Lower leg skin (tissue), 4 donors: Measurements from ENCODE around the gene SLC25A48. TPM values are rescaled to one million over a fixed set of nuclear protein-coding genes. Genes with fewer than 3 reads are reported as not detected.

ENCODE experiments used
- DNase-seq, 2 donors: peaks; one replicate each; pipeline ENCODE4 v3.0.0-alpha.2; 2019; ENCODE audit warnings: low spot score in 2 of 2
- H3K4me3 ChIP-seq: fragments of 200-600 bp; sonication (generic); 2 replicates; pipeline ENCODE4 v1.5.1; 2017; ENCODE audit warnings: mild to moderate bottlenecking, low read depth; ENCODE audit not compliant: poor library complexity, severe bottlenecking
- CTCF ChIP-seq, 3 donors: fragments of 450-650 bp; IDR thresholded peaks; one replicate each; pipeline ENCODE4 v1.5.1; 2016; ENCODE audit warnings: antibody characterized with exemption in 3 of 3, mild to moderate bottlenecking in 3 of 3, moderate library complexity in 2 of 3
- POLR2A ChIP-seq, 2 donors: fragments of 450-650 bp; IDR thresholded peaks; one replicate each; pipeline ENCODE4 v1.6.1; 2016 to 2017; ENCODE audit warnings: antibody characterized with exemption in 2 of 2, mild to moderate bottlenecking in 1 of 2, moderate library complexity in 1 of 2
- WGBS, 2 donors: methylation state at CpG; one replicate each; pipeline ENCODE4 v1.1.5; 2018; 5-methylcytosine and 5-hydroxymethylcytosine counted together
- intact Hi-C: fragments of 100-400 bp; cut with DNase I; formaldehyde crosslinking; loops from one replicate; pipeline ENCODE4 v1.15.0; 2023; ENCODE audit warnings: low total_unique reads
- total RNA-seq, 4 donors: library from RNA; depleted of rRNA; stranded (reverse); fragments of >200 nt; gene quantifications; one replicate each; pipeline ENCODE4 v1.1.0, GENCODE V29; 2016

SLC25A48 gene
- total RNA-seq, 4 donors from 2014 or later = 0.80 to 7.6 (median 1.7) TPM

GRCh38 chr5:135867599-135867998 is 33.1 kb downstream of the SLC25A48 start:
- no peak overlapping the region for H3K4me3 ChIP-seq
- no peak for DNase-seq
- intact Hi-C loops = no loop called here
- TF ChIP-seq CTCF (IDR thresholded peaks at IDR 0.05) (no peak), POLR2A (IDR thresholded peaks at IDR 0.05) (no peak)

GRCh38 chr5:135868681-135869080 is 34.2 kb downstream of the SLC25A48 start:
- H3K4me3 ChIP-seq = no peak overlapping the region
- DNase-seq = no peak
- intact Hi-C loops = no loop called here
- TF ChIP-seq POLR2A (IDR thresholded peaks at IDR 0.05) = no peak
- TF ChIP-seq CTCF (IDR thresholded peaks at IDR 0.05) = no peak
- 70 to 85% methylated on average over 2 of the region's 2 CpGs for WGBS, 2 donors

- intact Hi-C loops = no loop called here
- H3K4me3 ChIP-seq = no peak overlapping the region
- WGBS, 2 donors = 80 to 88% methylated on average over 2 of the region's 2 CpGs
- DNase-seq = no peak
- TF ChIP-seq CTCF (IDR thresholded peaks at IDR 0.05) = no peak
- no peak for TF ChIP-seq POLR2A (IDR thresholded peaks at IDR 0.05)
Observed at GRCh38 chr5:135869276-135869675, 34.8 kb downstream of the SLC25A48 start.

GRCh38 chr5:135869935-135870334 is 35.5 kb downstream of the SLC25A48 start:
- WGBS, 2 donors = 76 to 93% methylated on average over 3 of the region's 3 CpGs
- TF ChIP-seq CTCF (IDR thresholded peaks at IDR 0.05) = no peak
- no peak for TF ChIP-seq POLR2A (IDR thresholded peaks at IDR 0.05)
- DNase-seq = no peak
- no peak overlapping the region for H3K4me3 ChIP-seq
- intact Hi-C loops = no loop called here

GRCh38 chr5:135871268-135871915 is 36.9 kb downstream of the SLC25A48 start:
- no peak for TF ChIP-seq POLR2A (IDR thresholded peaks at IDR 0.05)
- no peak for TF ChIP-seq CTCF (IDR thresholded peaks at IDR 0.05)
- intact Hi-C loops = no loop called here
- no peak overlapping the region for H3K4me3 ChIP-seq
- no peak for DNase-seq
- WGBS, 2 donors = 81 to 92% methylated on average over 11 of the region's 11 CpGs

- DNase-seq = peak in 1 of 2 donors; percentile 39
- H3K4me3 ChIP-seq = no peak overlapping the region
- no peak for TF ChIP-seq POLR2A (IDR thresholded peaks at IDR 0.05)
- no peak for TF ChIP-seq CTCF (IDR thresholded peaks at IDR 0.05)
- intact Hi-C loops = no loop called here
- WGBS, 2 donors = 85 to 90% methylated on average over 5 of the region's 5 CpGs
Observed at GRCh38 chr5:135873831-135874230, 39.4 kb downstream of the SLC25A48 start.
